ENCODE data around the gene HEATR1. TPM values are rescaled to one million over a fixed set of nuclear protein-coding genes. Genes with fewer than 3 reads are reported as not detected.

HEATR1 gene
- total RNA-seq, 4 donors from 2014 or later = 11.6 to 17.5 (median 15.8) TPM

- TF ChIP-seq POLR2A (IDR thresholded peaks at IDR 0.05) (no peak), CTCF (IDR thresholded peaks at IDR 0.05 in 4 of 5, conservative IDR thresholded peaks at IDR 0.05 in 1 of 5) (no peak)
- intact Hi-C loops (cut with DNase I; ENCODE audit: low total_unique reads) = no loop called here
- no peaks in the 10 kb centered on the region for H3K27me3 ChIP-seq
- DNase-seq (no peak), ATAC-seq (no peak)
- no peaks in the 10 kb centered on the region for H3K9me3 ChIP-seq
- no peak overlapping the region for H3K27ac ChIP-seq
- peaks cover 0 to 98% of the 10 kb centered on the region in 2 donors for H3K36me3 ChIP-seq
- no peak overlapping the region for H3K4me3 ChIP-seq
- no peaks in the 10 kb centered on the region for H3K4me1 ChIP-seq
- in situ Hi-C loops (cut with MboI; ENCODE audit: low sequenced_read_pairs in 4 of 4) = no loop called here
These were observed 55.9 kb downstream of the HEATR1 start for GRCh38 chr1:236548452-236548851.

- peaks cover 0 to 96% of the 10 kb centered on the region in 2 donors for H3K36me3 ChIP-seq
- H3K9me3 ChIP-seq = no peaks in the 10 kb centered on the region
- ATAC-seq = no peak
- no peak for DNase-seq
- intact Hi-C loops (cut with DNase I; ENCODE audit: low total_unique reads) = no loop called here
- H3K27ac ChIP-seq = no peak overlapping the region
- no peaks in the 10 kb centered on the region for H3K4me1 ChIP-seq
- no peak overlapping the region for H3K4me3 ChIP-seq
- in situ Hi-C loops (cut with MboI; ENCODE audit: low sequenced_read_pairs in 4 of 4) = no loop called here
- no peaks in the 10 kb centered on the region for H3K27me3 ChIP-seq
- TF ChIP-seq CTCF (IDR thresholded peaks at IDR 0.05 in 4 of 5, conservative IDR thresholded peaks at IDR 0.05 in 1 of 5) (no peak), POLR2A (IDR thresholded peaks at IDR 0.05) (no peak)
These were observed 58.6 kb downstream of the HEATR1 start for GRCh38 chr1:236545621-236546169.

DNA sequence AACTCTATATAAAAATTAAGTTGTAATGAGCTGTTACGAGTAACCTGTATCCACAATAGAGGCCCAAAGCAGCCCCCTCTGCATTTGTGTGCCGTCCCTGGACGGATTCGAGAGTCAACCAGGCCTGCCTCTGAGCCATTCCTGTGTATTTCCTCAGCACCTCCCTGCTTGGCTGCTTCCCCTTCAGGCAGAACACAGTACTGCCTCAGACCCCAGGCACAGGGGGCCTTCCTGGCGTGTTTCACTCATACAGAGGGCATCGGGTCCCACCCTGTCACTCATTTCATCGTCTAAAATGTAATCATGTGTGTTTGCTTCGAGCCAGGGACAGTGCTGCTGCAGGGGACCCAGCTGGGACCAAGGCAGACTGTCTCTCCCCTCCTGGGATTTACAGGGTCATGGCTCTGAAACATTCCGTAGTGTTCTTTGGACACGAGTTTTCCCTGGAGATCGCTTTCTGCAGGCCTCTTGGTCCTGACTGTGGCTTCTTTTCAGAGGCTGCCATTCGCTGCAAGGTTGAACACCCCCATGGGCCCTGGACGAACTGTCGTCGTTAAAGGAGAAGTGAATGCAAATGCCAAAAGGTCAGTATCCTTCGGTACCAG, 61.1 kb downstream of the HEATR1 start:
- Histone ChIP-seq H3K4me3 (no peak overlapping the region), H3K27me3 (no peaks in the 10 kb centered on the region), H3K27ac (no peak overlapping the region), H3K4me1 (no peaks in the 10 kb centered on the region), H3K9me3 (no peaks in the 10 kb centered on the region), H3K36me3 (peaks cover 0 to 90% of the 10 kb centered on the region in 2 donors)
- TF ChIP-seq POLR2A (IDR thresholded peaks at IDR 0.05) (no peak), CTCF (IDR thresholded peaks at IDR 0.05 in 4 of 5, conservative IDR thresholded peaks at IDR 0.05 in 1 of 5) (no peak)
- ATAC-seq = no peak
- in situ Hi-C loops (cut with MboI; ENCODE audit: low sequenced_read_pairs in 4 of 4) (no loop called here), intact Hi-C loops (cut with DNase I; ENCODE audit: low total_unique reads) (no loop called here)
- DNase-seq = no peak

DNA sequence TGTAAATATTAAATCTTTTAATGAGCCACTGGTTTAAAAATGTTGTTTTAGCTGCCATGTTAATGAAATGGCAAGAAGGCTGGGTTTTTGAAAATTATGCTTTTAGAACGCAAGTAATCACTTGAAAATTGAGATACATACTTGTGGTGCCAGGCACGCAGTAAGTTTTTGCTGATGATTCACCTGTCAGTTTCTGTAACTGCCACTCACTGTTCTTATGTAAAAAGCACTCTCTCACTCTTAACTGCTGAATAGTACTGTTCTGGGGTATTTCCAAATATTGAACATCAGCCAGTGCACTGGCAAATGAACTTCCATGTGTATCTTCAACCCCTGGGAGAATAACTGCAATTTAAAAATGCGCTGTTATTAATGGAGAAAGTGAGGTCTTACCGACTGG, 62.6 kb downstream of the HEATR1 start:
- TF ChIP-seq CTCF (IDR thresholded peaks at IDR 0.05 in 4 of 5, conservative IDR thresholded peaks at IDR 0.05 in 1 of 5) = no peak
- TF ChIP-seq POLR2A (IDR thresholded peaks at IDR 0.05) = no peak
- Histone ChIP-seq H3K9me3 (no peaks in the 10 kb centered on the region), H3K27me3 (no peaks in the 10 kb centered on the region), H3K27ac (no peak overlapping the region), H3K4me3 (no peak overlapping the region), H3K4me1 (no peaks in the 10 kb centered on the region), H3K36me3 (peaks cover 0 to 80% of the 10 kb centered on the region in 2 donors)
- in situ Hi-C loops (cut with MboI; ENCODE audit: low sequenced_read_pairs in 4 of 4) (no loop called here), intact Hi-C loops (cut with DNase I; ENCODE audit: low total_unique reads) (no loop called here)
- ATAC-seq (no peak), DNase-seq (no peak)
